Measurements from ENCODE around the gene SGSH. TPM values are rescaled to one million over a fixed set of nuclear protein-coding genes. Genes with fewer than 3 reads are reported as not detected.
A peak's percentile ranks its signal among the peaks of the same experiment; 100 is the strongest.
"Not testable (repeated sequence)": the region's sequence is repeated elsewhere in the genome, so short reads cannot be mapped to it uniquely, and the experiment has no call there.

The SGSH gene
- polyA plus RNA-seq, 10 donors: 16.1 to 22.9 (median 17.7) TPM

- DNase-seq: no peak
These were observed 7.6 kb downstream of the SGSH start for GRCh38 chr17:80212511-80212910.

GRCh38 chr17:80212109-80212508, 8.0 kb downstream of the SGSH start:
- DNase-seq: no peak

GRCh38 chr17:80210348-80211108, 9.6 kb downstream of the SGSH start:
- no peak for DNase-seq

- no peak for DNase-seq
These were observed 10.4 kb downstream of the SGSH start for GRCh38 chr17:80209765-80210164.

DNA sequence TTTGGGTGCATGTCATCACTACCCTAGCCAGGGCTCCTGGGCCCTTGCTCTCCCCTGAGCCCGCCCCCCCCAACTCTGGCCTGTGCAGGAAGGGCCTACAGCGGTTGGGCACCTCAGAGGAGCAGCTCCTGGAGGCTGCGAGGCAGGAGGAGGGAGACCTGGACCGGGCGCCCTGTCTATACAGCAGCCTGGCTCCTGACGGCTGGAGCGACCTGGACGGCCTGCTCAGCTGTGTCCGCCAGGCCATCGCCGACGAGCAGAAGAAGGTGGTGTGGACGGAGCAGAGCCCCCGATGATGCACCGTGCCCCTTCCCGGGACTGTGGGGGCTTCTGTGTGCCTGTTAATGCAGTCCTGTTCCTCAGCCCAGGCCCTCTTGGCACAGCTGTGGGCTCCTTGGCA, 12.1 kb downstream of the SGSH start:
- no peak for DNase-seq

- DNase-seq: no peak
These were observed 14.3 kb downstream of the SGSH start for GRCh38 chr17:80205811-80206210.

DNA sequence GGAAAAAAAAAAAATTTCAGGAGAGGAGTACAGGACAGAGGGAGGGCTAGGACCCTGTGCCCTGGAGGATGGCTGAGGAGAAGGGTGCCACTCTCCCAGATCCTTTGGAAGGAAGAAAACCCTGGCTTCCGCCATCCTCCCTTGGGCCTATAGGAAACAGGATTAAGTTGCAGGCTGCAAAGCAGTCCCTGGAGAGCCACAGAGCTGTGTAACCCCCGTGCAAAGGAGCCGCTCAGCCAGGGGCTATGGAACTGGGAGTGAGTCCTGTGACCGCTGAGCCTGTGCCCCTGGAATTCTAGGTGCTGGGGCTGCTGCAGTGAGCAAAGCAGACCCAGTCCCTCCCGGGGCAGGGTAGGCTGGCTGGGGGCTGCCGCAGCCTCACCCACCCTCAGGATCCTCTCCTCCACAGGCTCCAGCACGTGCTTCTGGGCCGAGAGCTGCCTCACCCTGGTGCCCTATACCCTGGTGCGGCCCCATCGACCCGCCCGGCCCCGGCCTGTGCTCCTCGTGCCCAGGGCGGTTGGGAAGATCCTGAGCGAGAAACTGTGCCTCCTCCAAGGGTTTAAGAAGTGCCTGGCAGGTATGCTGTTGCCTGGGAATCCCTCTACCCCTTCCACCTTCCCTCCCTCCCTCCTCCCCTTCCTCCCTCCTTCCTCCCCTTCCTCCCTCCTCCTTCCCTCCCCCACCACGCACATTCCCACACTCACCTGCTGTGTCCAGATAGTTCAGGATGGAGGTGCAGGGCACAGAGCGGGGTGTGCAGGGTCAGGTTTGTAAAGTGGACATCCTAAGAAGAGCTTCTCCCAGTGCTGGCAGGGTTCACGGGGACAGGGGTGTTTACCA, 15.3 kb downstream of the SGSH start:
- no peak for DNase-seq

DNA sequence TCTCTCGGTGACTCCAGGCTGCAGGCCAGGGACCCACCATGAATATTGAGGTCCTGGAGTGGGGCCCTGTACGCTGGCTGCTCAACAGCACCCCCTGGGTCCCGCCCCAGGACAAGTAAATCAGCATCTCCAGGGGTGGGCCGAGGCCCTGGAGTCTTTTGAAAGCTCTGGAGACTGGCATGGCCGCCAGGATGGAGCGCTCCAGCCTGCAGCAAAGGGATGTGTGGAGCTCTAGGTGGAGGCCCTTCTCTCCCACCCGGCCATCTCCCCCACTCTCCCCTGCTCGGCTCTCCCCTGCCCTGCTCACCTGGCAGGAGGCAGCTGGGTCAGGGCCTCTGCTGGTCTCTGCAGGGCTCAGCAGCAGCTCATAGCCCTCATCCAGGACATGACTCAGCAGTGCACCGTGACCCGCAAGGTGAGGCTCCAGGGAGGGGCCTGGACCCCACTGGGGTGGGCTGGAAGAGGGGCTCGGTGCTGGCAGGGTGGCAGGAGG, 16.6 kb downstream of the SGSH start:
- no peak for DNase-seq

DNA sequence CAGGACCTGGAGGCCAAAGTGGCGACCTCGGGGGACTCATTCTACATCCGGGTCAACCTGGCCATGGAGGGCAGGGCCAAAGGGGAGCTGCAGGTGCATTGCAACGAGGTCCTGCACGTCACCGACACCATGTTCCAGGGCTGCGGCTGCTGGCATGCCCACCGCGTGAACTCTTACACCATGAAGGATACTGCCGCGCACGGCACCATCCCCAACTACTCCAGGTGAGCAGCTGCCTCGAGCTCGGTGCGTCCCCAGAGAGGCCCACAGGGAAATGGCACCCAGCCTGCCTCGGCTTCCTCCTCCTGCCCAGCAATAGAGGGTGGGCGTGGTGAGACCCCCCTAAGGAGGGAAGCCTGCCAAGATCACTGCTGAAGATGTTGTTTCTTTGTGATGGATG, 17.9 kb downstream of the SGSH start:
- no peak for DNase-seq

DNA sequence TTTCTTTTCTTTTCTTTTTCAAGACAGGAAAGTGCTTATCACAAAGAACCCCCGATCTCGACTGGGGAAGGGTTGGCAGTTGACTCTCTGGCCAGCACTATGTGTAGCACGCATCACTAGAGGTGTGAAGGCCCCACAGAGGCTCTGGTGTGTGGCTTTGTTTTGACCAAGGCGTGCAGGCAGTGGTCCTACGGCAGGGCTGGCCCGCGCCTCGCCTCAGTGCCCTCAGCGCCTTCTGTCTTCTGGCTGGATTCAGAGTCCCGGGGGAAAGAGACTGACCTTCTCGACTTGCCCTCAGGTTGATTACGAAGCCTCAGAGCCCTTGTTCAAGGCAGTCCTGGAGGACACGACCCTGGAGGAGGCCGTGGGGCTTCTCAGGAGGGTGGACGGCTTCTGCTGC, 18.7 kb downstream of the SGSH start:
- no peak for DNase-seq

DNA sequence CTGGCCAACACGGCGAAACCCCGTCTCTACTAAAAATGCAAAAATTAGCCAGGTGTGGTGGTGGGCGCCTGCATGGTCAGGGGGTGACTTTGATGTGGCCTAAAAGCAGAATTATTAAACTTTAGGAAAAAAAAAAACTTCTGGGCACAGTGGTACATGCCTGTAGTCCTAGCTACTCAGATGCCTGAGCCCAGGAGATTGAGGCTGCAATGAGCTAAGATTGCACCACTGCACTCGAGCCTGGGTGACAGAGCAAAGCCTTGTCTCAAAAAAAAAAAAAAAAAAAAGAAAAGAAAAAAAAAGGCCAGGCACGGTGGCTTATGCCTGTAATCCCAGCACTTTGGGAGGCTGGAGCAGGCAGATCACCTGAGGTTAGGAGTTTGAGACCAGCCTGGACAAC, 20.8 kb downstream of the SGSH start:
- DNase-seq: not testable (repeated sequence)

DNA sequence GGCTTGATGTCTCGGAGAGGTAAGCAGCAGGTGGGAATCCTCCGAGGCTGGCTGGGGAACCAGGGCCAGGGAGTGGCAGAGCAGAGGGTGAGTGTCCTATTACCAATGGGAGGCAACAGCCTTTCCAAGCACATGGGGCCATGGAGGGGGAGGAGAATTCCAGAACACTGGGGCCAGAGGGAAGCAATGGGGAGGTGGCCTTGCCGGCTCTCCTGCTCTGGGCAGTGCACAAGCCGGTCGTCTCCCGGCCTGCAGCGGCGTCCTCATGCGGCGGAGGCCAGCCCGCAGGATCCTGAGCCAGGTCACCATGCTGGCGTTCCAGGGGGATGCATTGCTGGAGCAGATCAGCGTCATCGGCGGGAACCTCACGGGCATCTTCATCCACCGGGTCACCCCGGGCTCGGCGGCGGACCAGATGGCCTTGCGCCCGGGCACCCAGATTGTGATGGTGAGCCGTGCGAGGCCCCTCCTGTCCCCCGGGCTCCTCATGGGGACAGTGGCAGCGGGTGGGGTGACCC, 21.9 kb downstream of the SGSH start:
- peak in 1 of 3 donors; percentile 22 for DNase-seq

DNA sequence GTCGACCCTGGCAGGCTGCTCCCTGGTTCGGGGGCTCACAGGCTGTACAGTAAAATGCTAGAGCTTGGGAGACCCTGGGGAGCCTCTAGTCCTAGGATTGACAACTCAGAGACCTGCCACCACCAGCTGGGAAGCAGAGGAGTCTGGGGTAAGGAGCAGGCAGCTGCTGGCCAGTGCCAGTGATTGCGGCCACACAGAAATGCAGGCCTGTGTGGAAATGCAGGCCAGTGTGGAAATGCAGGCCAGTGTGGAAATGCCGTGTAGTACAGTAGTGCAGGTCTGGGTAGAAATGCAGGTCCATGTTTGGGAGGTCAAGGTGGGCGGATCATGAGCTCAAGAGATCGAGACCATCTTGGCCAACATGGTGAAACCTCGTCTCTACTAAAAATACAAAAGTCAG, 23.5 kb downstream of the SGSH start:
- DNase-seq: no peak

DNA sequence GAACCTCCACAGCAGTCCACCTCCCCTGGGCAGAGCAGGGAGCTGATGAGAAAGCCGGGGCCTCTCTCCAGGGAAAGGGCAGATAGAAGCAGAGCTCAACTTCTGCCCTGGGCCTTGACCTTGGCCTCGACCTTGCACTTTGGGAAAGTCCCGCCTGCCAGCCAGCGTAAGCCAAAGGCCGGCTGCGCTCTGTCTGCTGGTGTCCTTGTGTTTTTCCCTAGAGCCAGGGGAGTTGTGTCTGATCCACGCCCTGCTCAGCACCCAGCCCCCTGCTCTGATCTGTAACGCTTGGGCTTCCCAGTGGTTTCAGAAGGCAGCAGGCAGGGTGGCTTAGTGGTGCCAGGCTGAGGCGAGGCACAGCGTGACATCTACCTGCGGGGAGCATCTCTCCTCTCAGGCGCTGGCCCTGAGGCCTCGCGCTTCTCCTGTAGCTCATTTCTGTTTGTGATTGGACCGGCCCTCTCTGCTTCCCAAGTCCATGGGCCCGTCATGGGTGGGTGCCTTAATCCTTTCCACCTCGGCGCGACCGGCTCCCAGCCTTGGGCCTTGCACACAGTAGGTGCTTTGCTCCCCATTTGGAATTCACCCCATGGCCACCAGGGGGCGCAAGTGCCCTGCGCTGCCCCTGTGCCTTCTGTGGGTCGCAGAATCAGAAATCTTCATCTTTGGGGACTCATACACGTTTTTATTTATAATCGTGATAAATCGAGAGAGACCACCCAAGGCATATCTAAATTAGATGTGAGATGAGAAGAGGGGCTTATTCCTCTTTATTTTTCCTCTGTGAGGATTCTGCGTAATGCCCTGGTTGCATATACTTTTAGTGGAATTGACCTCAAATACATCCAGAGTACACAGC, 24.2 kb downstream of the SGSH start:
- no peak for DNase-seq

DNA sequence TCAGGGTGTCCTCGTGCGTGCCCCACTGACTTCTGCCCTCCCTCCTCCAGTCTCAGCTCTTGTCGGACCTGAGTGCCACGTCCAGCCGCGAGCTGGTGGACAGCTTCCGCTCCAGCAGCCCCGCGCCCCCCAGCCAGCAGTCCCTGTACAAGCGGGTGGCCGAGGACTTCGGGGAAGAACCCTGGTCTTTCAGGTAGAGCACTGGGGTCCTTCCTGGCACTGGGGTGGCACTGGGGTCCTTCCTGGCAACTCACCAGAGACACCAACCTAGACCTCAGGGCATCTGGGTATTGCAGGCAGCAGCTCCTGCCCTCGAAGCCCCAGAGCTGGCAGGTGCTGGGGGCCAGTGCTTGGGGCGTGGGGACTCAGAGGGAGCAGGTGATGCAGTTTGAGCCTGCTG, 25.0 kb downstream of the SGSH start:
- no peak for DNase-seq

DNA sequence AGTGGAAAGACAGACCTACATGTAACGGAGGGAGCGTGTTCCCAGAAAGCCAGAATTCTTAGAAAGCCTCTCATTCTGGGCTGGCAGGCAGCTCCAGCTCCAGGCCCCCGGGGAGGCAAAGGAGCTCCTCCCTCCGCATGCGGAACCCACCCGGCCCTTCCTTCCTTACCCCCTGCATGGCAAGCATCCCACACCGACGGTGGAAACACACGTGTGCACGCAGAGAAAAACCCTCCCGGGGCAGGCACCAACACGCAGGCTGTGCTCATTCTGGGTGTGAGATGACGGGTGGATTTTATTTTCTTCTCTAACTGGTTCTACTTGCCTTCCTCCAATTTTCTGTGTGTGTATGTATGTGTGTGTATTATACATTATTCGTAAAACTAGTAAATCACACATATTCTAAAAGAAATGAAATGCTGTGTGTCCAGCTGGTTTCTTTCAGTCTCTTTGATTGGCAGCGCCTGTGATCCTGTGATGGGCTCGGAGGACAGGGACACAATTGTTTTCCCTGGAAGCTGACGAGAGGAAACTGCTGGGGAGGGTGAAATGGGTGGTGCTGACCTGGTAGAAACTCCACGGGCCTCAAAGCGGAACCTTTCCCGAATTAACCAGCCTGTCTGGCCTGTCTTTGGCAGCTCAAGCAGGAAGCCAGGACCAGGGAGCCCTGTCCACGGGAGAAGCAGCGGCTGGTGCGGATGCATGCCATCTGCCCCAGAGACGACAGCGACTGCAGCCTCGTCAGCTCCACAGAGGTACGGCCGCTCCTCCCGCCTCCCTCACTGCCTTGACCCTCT, 28.1 kb downstream of the SGSH start:
- peak in 2 of 3 donors; percentile 30 to 56 for DNase-seq

GRCh38 chr17:80191192-80191591, 28.9 kb downstream of the SGSH start:
- no peak for DNase-seq

GRCh38 chr17:80190716-80191115, 29.4 kb downstream of the SGSH start:
- no peak for DNase-seq

GRCh38 chr17:80189611-80190010, 30.5 kb downstream of the SGSH start:
- DNase-seq: no peak

DNA sequence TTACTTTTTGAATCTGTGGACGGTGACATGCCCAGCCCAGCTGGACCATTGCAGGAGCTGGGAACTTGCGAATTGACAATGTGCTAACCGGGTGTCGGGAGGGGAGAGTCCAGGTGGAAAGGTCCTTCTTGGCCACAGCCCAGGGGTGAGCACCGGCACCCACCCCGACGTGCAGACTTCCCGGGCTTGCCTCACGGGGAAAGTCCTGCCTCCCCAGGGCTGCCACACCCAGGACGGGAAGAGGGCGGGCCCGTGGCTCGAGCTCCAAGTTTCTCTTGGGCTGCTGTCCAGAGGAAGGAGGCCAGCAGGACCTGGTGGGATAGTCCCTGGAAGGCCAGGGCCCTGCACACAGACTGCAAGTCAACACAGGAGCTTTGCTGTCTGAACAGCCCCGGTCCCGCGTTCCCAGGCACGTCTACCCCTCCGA, 32.6 kb downstream of the SGSH start:
- peak in 2 of 3 donors; percentile 44 to 65 for DNase-seq

DNA sequence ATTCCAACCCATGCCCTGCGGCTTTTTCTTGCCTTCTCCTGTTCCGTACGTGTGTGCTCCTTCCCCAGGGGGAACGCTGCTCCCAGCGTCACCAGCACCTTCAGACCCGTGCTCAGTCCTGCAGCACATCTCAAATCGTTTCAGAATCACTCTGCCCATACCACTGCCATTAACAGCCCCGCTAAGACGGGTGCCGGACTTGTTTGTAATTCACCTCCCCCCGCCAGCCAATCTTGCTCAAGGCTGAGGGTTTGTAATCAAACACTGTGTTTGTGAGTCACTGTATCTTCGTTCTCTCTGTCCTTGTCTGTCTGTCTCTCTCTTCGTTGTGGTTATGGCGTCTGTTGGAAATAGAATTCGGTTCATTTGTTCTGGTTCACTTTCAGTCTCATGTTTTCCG, 33.0 kb downstream of the SGSH start:
- DNase-seq: no peak
